Upper lobe of left lung (tissue), 4 donors: ENCODE data around the gene ABLIM2.

Source experiments
- POLR2A ChIP-seq, 4 donors: fragments of 450-650 bp; IDR thresholded peaks; one replicate each; pipeline ENCODE4 v1.5.1; 2016 to 2017; ENCODE audit warnings: antibody characterized with exemption in 4 of 4, mild to moderate bottlenecking in 2 of 4
- TF ChIP-seq, protein P1 (sequence below), 6 experiments: fragments of 450-650 bp in 4 of 6; fragments of 200-600 bp in 2 of 6; sonication (generic) in 2 of 6; IDR thresholded peaks; one replicate each; pipeline ENCODE4 v1.5.1; 2016 to 2019; ENCODE audit warnings: antibody characterized with exemption in 6 of 6

GRCh38 chr4:8012517-8012916, 146.1 kb downstream of the ABLIM2 start:
- TF ChIP-seq, protein P1, sequence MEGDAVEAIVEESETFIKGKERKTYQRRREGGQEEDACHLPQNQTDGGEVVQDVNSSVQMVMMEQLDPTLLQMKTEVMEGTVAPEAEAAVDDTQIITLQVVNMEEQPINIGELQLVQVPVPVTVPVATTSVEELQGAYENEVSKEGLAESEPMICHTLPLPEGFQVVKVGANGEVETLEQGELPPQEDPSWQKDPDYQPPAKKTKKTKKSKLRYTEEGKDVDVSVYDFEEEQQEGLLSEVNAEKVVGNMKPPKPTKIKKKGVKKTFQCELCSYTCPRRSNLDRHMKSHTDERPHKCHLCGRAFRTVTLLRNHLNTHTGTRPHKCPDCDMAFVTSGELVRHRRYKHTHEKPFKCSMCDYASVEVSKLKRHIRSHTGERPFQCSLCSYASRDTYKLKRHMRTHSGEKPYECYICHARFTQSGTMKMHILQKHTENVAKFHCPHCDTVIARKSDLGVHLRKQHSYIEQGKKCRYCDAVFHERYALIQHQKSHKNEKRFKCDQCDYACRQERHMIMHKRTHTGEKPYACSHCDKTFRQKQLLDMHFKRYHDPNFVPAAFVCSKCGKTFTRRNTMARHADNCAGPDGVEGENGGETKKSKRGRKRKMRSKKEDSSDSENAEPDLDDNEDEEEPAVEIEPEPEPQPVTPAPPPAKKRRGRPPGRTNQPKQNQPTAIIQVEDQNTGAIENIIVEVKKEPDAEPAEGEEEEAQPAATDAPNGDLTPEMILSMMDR (IDR thresholded peaks at IDR 0.05): no peak
- TF ChIP-seq POLR2A (IDR thresholded peaks at IDR 0.05): no peak
